Measurements from ENCODE around the gene NCKAP5. TPM values are rescaled to one million over a fixed set of nuclear protein-coding genes. Genes with fewer than 3 reads are reported as not detected.

The NCKAP5 gene
- total and polyA plus RNA-seq, 8 donors: 0.23 to 1.5 (median 0.44) TPM

- H3K27me3 ChIP-seq: peaks cover 0 to 7% (median 0%) of the 10 kb centered on the region in 4 donors
- H3K4me3 ChIP-seq: peak overlapping the region; percentile 43 to 68 (median 52)
- no peak for TF ChIP-seq CTCF (IDR thresholded peaks at IDR 0.05)
- FAIRE-seq: no peak
- H3K27ac ChIP-seq: peak overlapping the region in 3 of 4 donors; percentile 31 to 69 (median 68)
- no peaks in the 10 kb centered on the region for H3K36me3 ChIP-seq
- H3K9me3 ChIP-seq: no peaks in the 10 kb centered on the region
- peak in 1 of 6 donors; percentile 35 for DNase-seq
- H3K4me1 ChIP-seq: peaks cover 0 to 4% (median 0%) of the 10 kb centered on the region in 3 donors
- peak in 3 of 4 donors; percentile 3 to 41 (median 24) for ATAC-seq
- intact Hi-C loops (cut with DNase I): no loop called here
- WGBS, 2 donors: 35 to 36% methylated on average over 23 of the region's 23 CpGs
Observed at GRCh38 chr2:132671151-132671835, 897.0 kb downstream of the NCKAP5 start.

- 0 to 2% methylated on average over 37 to 44 of the region's 44 CpGs for WGBS, 2 donors
- TF ChIP-seq CTCF (IDR thresholded peaks at IDR 0.05): no peak
- Histone ChIP-seq H3K27me3 (peaks cover 0 to 7% (median 0%) of the 10 kb centered on the region in 4 donors), H3K36me3 (no peaks in the 10 kb centered on the region), H3K4me3 (peak overlapping the region; percentile 43 to 68 (median 52)), H3K9me3 (no peaks in the 10 kb centered on the region), H3K27ac (peak overlapping the region in 3 of 4 donors; percentile 31 to 69 (median 68)), H3K4me1 (peaks cover 0 to 4% (median 0%) of the 10 kb centered on the region in 3 donors)
- FAIRE-seq: no peak
- intact Hi-C loops (cut with DNase I): no loop called here
- ATAC-seq: peak; percentile 55 to 80 (median 74)
- peak; percentile 8 to 82 (median 48) for DNase-seq
Observed at GRCh38 chr2:132670496-132671150, 897.6 kb downstream of the NCKAP5 start.

DNA sequence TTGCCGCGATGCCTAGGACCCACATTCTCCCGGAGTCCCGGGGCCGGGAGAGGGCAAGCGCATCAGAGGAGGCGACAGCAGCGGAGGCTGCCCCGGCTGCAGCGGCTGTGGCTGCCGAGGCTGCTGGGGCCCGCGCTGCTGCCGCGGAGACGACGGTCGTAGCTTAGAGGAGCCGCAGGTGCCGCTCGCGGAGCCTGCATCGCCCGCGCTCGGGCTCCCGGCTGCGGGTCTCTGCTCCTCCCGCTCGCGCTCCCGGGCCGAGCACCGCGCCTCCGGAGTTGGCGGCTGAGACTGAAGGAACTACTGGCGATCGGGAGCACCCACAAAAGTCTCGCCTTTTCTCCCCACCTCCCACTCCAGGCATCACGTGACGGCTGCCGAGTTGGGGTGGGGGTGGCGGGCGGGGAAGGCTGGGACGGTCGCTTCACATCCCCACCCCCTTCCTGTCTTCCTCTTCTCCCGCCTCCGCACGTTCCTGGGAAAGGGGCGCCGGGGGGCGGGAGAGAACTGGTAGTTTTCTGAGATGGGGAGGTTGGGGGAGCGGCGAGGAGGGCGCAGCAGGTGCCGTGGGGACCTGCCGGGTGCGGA is 898.3 kb downstream of the NCKAP5 start, which contains the start of gene LYPD1:
TSS of gene LYPD1 (minus strand) at position 298 of the 588 bp plus-strand sequence. CDS start at position 25, 273 bp downstream.
- Histone ChIP-seq H3K27ac (peak within 1 kb of the TSS in 3 of 4 donors; percentile 31 to 69 (median 68)), H3K27me3 (peaks cover 0 to 7% (median 0%) of the 10 kb centered on the region in 4 donors), H3K4me3 (peak within 1 kb of the TSS; percentile 43 to 68 (median 52)), H3K4me1 (peaks cover 0 to 4% (median 0%) of the 10 kb centered on the region in 3 donors), H3K9me3 (no peaks in the 10 kb centered on the region), H3K36me3 (no peaks in the 10 kb centered on the region)
- no peak for TF ChIP-seq CTCF (IDR thresholded peaks at IDR 0.05)
- DNase-seq (peak in 5 of 6 donors; percentile 26 to 77 (median 36)), ATAC-seq (peak; percentile 61 to 78 (median 72)), FAIRE-seq (no peak)
- intact Hi-C loops (cut with DNase I): no loop called here
- WGBS, 2 donors: 0% methylated on average over 39 to 59 of the region's 59 CpGs

GRCh38 chr2:132668987-132669907 is 899.0 kb downstream of the NCKAP5 start:
- Histone ChIP-seq H3K4me3 (peak overlapping the region; percentile 43 to 68 (median 52)), H3K9me3 (no peaks in the 10 kb centered on the region), H3K36me3 (no peaks in the 10 kb centered on the region), H3K27me3 (peaks cover 0 to 7% (median 0%) of the 10 kb centered on the region in 4 donors), H3K27ac (peak overlapping the region in 2 of 4 donors; percentile 68 to 69), H3K4me1 (peaks cover 0 to 4% (median 0%) of the 10 kb centered on the region in 3 donors)
- DNase-seq (peak in 4 of 6 donors; percentile 16 to 76 (median 46)), FAIRE-seq (no peak), ATAC-seq (peak; percentile 45 to 58 (median 56))
- WGBS, 2 donors: 1% methylated on average over 74 to 80 of the region's 80 CpGs
- intact Hi-C loops (cut with DNase I): no loop called here
- TF ChIP-seq CTCF (IDR thresholded peaks at IDR 0.05): peak in 1 of 4 donors; percentile 10

Measured in pancreas (tissue), 10 donors.